Fibroblast of the conjunctiva (primary cell): ENCODE data around the gene FOSL2.

Source experiments
- DNase-seq: peaks from one replicate; pipeline ENCODE4 v3.0.0-alpha.2; 2010; ENCODE audit warnings: low read depth

The FOSL2 gene

GRCh38 chr2:28450901-28451565 is 58.4 kb downstream of the FOSL2 start:
- no peak for DNase-seq

GRCh38 chr2:28451793-28452533 is 59.3 kb downstream of the FOSL2 start:
- no peak for DNase-seq

- peak; percentile 13 for DNase-seq
Observed at GRCh38 chr2:28452534-28453081, 60.0 kb downstream of the FOSL2 start.

GRCh38 chr2:28453396-28453795 is 60.7 kb downstream of the FOSL2 start:
- no peak for DNase-seq

GRCh38 chr2:28454016-28454930 is 61.6 kb downstream of the FOSL2 start:
- no peak for DNase-seq

GRCh38 chr2:28457237-28457636 is 64.6 kb downstream of the FOSL2 start:
- no peak for DNase-seq

- DNase-seq, result no peak
Observed at GRCh38 chr2:28461056-28461455, 68.4 kb downstream of the FOSL2 start.

GRCh38 chr2:28462122-28462521 is 69.5 kb downstream of the FOSL2 start:
- no peak for DNase-seq

GRCh38 chr2:28463211-28463816 is 70.7 kb downstream of the FOSL2 start:
- DNase-seq, result no peak

- no peak for DNase-seq
Observed at GRCh38 chr2:28463893-28464292, 71.2 kb downstream of the FOSL2 start.

GRCh38 chr2:28465148-28465885 is 72.7 kb downstream of the FOSL2 start:
- no peak for DNase-seq
